T-helper 1 cell (primary cell): Measurements from ENCODE around the gene GP5.

Experiments used
- DNase-seq, 5 donors: peaks; one replicate each; pipeline ENCODE4 v3.0.0-alpha.2; 2012 to 2020

The GP5 gene

DNA sequence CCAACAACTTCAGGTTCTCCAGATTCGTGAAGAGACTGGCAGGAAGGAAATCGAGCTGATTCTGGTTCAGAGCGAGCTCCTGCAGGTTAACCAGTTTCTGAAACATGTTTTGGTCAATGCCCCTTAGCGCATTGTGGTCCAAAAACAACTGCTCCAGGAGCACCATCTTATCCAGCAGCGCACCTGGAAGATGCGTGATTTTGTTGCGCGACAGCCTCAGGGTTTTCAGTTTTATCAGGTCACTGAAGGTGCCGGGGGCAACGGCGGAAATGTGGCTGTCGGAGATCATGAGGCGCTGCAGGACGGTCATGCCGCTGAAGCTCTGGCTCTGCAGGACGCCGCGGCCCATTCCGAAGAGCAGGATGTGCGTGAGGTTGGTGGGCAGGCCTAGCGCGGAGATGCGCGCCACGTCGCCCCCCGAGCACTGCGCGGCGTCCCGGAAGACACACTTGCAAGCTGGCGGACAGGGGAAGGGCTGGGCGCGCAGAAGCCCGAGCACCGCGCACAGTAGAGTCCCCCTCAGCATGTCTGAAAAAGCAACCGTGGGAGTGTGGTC lies 1.2 kb downstream of the GP5 start:
- peak in 1 of 5 donors; percentile 65 for DNase-seq

GRCh38 chr3:194396859-194397756 lies 2.0 kb downstream of the GP5 start:
- peak in 2 of 5 donors; percentile 10 to 81 for DNase-seq

DNA sequence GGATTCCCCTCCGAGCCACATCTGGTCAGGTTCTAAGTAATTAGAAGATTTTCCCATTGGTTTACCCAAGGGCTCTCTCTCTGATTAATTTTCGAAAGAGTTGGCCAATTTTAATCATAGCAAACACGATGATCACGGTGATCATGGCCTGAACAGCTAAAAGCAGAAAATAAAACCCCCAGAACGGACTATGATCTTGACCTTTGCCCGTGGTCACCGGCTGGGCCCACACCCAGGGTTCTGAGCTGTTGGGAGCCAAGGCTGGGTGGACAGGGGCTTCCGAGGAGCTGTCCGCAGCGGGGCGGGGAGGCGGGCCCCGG lies 2.6 kb downstream of the GP5 start:
- DNase-seq, result no peak

GRCh38 chr3:194395778-194396538 lies 3.1 kb downstream of the GP5 start:
- peak in 3 of 5 donors; percentile 20 to 88 (median 40) for DNase-seq

DNA sequence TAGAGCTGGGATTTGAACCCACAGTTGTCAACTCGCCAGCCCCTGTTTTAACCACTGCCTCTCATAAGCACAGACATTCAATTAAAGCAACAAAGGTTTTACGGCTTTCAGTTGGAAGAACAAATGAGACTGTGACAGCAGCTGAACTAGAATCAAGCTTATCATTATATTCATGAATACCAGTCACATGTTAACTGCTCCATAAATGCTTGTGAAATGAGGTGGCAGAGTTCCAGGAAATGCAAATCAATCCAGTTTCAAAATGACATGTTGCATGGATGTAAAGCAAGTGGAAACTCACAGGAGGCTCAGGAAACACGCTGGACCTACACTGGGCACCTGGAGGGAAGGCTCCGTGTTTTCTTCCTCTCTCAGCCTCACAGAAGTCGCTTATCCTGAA lies 3.9 kb downstream of the GP5 start:
- DNase-seq, result peak in 1 of 5 donors; percentile 68

- DNase-seq, result no peak
These were observed 6.5 kb downstream of the GP5 start for GRCh38 chr3:194392576-194392975.

GRCh38 chr3:194390835-194391234 lies 8.2 kb downstream of the GP5 start:
- DNase-seq, result no peak

GRCh38 chr3:194389269-194389668 lies 9.8 kb downstream of the GP5 start:
- no peak for DNase-seq

DNA sequence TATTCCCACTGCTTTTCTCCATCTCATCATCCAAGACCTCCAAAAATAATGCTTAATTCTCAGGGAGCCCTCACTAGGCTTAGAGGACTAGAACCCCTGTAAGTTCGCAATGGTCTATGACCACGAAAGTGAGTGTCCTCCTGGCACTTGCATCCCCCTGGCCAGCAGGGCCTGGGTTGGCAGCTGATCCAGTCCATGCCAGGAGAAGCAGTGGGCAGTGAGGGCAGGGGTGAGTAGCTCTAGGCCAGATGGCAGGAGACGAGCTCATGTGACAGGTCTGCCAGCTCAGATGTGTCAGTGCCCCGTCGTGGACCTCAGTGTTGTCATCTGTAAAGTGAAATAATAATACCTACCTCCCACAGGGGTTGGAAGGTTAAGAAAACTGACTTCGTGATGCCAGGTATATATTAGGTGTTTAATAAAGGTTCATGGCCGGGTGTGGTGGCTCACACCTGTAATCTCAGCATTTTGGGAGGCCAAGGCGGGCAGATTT lies 11.1 kb downstream of the GP5 start:
- no peak for DNase-seq

GRCh38 chr3:194387276-194387675 lies 11.8 kb downstream of the GP5 start:
- DNase-seq, result no peak

DNA sequence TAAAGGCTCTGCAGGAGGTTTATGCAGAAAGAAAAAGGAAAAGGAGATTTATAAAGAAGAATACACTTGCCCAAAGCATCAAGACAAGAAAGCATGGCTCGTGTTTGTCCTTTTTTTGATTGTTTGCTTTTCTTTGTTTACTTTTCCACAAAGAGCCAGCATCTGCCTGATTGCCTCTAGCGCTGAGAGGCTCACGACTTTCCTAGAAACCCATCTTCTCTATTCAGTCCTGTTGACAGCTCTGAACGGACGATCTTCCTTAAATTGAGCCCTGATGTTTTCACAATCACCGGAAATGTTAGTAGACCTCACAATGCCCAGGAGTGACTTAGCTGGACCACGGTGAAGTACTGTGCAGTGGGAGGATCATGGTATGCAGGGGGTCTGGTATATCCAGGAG lies 12.4 kb downstream of the GP5 start:
- no peak for DNase-seq

DNA sequence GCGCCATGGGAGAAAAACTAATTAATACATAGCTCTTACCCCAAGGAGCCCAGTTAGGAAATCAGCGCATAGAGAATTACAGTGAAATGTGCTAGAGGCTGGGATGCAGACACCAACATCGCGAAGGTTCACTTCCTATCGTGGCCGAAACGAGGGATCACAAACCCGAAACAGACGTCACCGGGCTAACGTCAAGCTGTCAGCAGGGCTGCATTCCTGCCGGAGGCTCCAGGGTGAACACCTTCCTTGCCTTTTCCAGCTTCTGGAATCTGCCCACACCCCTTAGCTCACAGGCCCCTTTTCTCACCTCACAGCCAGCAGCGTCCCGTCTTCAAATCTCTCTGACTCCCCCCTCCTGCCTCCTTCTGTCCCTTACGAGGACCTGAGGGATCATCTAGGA lies 13.0 kb downstream of the GP5 start:
- no peak for DNase-seq

DNA sequence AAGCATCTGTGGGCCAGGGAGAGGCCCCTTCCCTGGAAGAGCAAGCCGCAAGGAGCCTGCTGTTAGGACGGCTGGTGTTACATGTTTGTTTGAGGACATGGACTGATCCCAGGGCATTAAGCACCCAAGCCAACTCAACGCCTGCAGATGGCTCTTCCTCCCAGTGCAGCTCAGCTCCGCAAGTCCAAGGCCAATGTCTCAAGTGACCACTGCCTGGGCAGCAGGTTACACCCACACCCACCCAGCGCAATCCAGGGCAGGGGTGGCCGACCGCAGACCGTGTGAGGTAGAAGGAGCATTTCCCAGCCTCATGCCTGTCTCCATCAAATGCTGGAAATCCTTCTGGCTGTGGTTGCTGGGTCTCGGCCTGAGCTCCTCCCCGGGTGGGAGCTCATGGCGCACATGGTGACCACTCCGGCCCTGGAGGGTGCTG lies 14.5 kb downstream of the GP5 start:
- no peak for DNase-seq

DNA sequence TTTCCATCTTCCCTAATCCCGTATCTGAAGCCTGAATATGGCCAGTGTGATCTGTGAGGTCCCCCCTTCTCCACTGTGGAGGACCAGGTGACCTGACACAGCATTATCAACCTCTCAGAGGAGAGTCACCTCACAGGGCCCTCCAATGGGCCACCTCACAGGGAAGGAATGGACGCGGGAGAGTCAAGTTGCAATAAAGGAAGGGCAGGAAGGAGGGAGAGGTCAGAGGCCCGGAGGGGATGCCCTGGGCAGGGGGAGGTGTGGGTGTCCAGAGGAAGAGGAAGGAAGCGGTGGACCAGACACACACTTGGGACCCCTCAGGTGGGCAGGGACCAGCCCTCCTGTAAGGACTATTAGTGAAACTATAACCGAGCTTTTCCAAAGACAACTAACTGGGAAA lies 14.9 kb downstream of the GP5 start:
- DNase-seq, result no peak

DNA sequence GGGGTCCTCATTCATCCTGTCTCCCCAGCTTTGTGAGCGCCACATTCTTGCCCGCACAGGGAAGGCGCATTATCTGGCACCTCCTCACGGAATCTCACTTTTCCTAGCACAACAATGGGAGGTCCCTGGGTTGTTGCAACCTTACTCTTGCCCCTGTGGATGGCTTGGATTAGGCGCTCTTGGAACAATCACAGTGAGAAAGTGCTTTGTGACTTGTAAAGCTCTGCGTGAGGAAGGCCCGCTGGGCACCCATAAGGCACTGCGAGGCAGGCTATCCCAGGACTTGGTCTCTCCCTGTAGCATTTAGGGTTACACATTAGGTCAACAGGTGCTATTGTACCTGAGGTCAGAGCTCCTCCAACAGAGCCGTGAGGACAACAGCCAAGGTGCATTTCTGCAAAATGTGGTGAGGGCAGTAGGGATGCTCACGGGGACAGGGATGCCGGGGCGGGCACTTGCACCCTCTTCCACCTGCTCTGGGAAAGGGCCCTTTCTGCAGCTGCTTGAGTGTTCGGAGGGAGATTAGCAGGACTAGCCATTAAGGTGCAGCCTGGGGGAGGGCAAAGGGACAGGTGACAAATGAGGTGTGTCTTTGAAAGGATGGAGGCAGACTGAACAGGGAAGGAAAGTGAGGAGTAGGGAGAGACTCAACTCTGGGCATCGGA lies 15.7 kb downstream of the GP5 start:
- DNase-seq, result no peak

DNA sequence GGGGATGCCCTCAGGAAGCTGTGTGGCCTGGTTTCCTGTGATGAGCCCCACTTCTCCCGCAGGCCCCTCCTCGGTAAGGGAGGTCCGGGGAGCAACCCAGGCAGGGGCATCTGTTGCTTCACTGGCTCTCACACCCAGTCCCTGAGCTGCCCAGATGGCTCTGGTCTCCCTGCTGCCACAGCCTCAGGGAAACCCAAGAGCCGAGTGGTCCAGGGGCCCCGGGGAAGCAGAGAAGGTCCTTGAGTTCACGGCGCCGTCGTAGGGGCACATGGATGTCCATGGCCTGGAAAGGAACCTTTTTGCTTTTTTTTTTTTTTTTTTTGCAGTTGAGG lies 16.2 kb downstream of the GP5 start:
- DNase-seq, result no peak

DNA sequence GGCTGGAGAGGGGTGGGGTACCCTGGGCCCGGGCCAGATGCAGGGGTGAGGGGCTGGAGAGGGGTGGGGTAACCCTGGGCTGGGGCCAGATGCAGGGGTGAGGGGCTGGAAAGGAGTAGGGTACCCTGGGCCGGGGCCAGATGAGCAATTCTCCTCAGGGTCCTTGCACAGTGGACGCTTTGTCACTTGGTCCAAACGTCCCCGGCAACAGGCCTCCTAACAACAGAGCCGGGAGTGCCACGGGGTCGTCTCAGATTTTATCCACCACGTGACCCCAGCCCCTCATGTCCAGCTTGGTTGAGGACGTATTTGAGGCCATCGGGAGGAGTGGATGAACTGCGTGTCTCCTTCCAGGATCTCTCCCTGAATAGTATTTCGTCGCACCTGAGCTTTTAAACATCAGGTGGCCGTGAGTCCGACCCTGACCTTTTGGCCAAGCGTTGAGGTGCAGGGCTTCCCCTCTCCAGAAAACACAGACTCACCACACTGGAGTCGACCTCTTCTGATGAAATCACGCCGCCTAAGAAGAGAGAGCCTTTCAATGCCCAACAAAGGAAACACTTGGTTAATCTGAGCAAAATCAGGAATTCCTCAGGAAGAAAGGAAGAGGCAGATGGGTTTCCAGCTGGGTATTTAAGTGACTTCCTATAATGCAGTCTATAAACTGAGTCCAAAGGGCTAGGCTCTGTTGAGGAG lies 16.7 kb downstream of the GP5 start:
- no peak for DNase-seq

GRCh38 chr3:194381460-194381875 lies 17.6 kb downstream of the GP5 start:
- DNase-seq, result no peak

DNA sequence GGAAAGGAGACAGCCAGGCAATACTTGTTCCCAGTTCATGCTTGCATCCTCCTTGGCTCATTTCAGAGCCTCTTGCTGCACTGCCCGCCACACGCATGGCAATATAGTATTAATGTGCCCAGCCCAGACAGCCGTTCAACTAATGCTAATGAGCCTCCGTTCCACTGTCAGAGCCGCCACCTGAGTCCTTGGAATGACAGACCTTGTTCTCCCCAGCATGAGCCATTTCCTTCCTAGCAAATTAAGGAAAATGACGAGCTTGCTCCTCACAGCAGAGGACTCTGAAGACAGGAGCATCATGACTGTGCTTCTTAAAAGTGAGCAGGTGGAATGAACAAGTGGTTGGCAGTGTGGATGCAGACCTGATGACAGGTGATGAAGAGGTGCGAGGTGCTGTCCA lies 18.7 kb downstream of the GP5 start:
- DNase-seq, result no peak

- no peak for DNase-seq
These were observed 19.4 kb downstream of the GP5 start for GRCh38 chr3:194379651-194380050.

- DNase-seq, result no peak
These were observed 19.8 kb downstream of the GP5 start for GRCh38 chr3:194379231-194379630.

- no peak for DNase-seq
These were observed 21.4 kb downstream of the GP5 start for GRCh38 chr3:194377708-194378107.

- no peak for DNase-seq
These were observed 22.9 kb downstream of the GP5 start for GRCh38 chr3:194376241-194376560.
